ENCODE measurements around the gene CD300LD.

CD300LD gene

GRCh38 chr17:74539281-74539820 lies 52.7 kb downstream of the CD300LD start:
- no peak overlapping the region for H3K4me3 ChIP-seq (ENCODE audit: low read depth, low read length)
- TF ChIP-seq, protein P1, sequence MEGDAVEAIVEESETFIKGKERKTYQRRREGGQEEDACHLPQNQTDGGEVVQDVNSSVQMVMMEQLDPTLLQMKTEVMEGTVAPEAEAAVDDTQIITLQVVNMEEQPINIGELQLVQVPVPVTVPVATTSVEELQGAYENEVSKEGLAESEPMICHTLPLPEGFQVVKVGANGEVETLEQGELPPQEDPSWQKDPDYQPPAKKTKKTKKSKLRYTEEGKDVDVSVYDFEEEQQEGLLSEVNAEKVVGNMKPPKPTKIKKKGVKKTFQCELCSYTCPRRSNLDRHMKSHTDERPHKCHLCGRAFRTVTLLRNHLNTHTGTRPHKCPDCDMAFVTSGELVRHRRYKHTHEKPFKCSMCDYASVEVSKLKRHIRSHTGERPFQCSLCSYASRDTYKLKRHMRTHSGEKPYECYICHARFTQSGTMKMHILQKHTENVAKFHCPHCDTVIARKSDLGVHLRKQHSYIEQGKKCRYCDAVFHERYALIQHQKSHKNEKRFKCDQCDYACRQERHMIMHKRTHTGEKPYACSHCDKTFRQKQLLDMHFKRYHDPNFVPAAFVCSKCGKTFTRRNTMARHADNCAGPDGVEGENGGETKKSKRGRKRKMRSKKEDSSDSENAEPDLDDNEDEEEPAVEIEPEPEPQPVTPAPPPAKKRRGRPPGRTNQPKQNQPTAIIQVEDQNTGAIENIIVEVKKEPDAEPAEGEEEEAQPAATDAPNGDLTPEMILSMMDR (IDR thresholded peaks at IDR 0.05; ENCODE audit: control insufficient read depth, extremely low read depth, insufficient read depth): no peak
- DNase-seq (ENCODE audit: low read depth): no peak

DNA sequence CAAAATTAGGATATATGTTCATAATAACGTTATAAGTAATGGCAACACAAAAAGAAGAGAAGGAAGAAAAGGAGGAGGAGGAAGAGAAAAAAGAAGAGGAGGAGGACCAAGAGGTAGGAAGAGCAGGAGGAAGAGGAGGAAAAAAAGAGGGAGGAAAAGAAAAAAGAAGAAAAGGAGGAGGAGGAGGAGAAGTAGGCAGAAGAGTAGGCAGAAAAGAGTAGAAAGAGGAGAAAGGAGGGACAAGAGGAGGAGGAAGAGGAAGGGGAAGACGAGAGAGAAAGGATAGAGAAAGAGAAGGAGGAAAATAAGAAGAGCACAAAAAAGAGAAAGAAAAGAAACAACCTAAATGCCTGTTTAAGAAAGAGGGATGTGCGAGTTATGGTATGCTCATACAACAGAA lies 55.2 kb downstream of the CD300LD start:
- TF ChIP-seq, protein P1 (IDR thresholded peaks at IDR 0.05; ENCODE audit: control insufficient read depth, extremely low read depth, insufficient read depth): no peak
- no peak overlapping the region for H3K4me3 ChIP-seq (ENCODE audit: low read depth, low read length)
- no peak for DNase-seq (ENCODE audit: low read depth)

- no peak for DNase-seq (ENCODE audit: low read depth)
- no peak overlapping the region for H3K4me3 ChIP-seq (ENCODE audit: low read depth, low read length)
- TF ChIP-seq, protein P1 (IDR thresholded peaks at IDR 0.05; ENCODE audit: control insufficient read depth, extremely low read depth, insufficient read depth): no peak
Observed at GRCh38 chr17:74532115-74532514, 60.0 kb downstream of the CD300LD start.

DNA sequence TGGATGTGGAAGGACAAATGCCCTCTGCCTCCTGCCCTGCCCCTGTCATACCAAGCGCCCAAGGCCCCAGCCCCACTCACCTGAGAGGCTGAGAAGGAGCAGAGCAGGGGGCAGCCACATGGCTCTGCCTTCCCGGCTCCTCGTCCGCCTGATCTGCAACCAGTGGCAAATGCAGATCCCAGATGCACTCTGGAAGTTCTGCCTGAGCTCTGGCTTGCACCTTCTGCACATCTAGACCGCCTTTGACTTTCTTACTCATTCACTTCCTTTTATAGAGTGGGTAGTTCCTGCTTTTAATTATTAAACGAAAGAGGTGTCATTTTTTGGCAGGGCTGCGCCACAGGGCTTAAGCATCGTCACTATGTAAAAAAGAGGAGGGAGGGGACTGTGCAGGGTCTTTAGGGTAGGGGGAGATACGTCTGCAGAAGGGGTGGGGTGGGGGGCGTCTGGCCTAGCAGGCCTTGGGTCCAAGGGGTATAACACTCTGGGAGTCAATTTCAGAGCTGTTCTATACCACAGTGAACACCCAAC lies 60.8 kb downstream of the CD300LD start, which contains the start of gene CD300LB:
Gene CD300LB, minus strand, starts transcription at position 245 of the 531 bp plus-strand sequence. Its CDS starts 125 bp downstream, at position 120.
- TF ChIP-seq, protein P1 (IDR thresholded peaks at IDR 0.05; ENCODE audit: control insufficient read depth, extremely low read depth, insufficient read depth): no peak
- H3K4me3 ChIP-seq (ENCODE audit: low read depth, low read length): no peak within 1 kb of the TSS
- DNase-seq (ENCODE audit: low read depth): no peak

GRCh38 chr17:74530831-74531150 lies 61.3 kb downstream of the CD300LD start:
- H3K4me3 ChIP-seq (ENCODE audit: low read depth, low read length): no peak overlapping the region
- no peak for DNase-seq (ENCODE audit: low read depth)
- TF ChIP-seq, protein P1 (IDR thresholded peaks at IDR 0.05; ENCODE audit: control insufficient read depth, extremely low read depth, insufficient read depth): no peak

Measured in LNCaP clone FGC (cell line).